BLaER1 (cell line): ENCODE data around the gene NT5C3A.
A peak's percentile ranks its signal among the peaks of the same experiment; 100 is the strongest.
"Not testable (repeated sequence)": the region's sequence is repeated elsewhere in the genome, so short reads cannot be mapped to it uniquely, and the experiment has no call there.

Experiments
- H3K27ac ChIP-seq: shearing (Covaris generic); formaldehyde crosslinking; 2 replicates; pipeline ENCODE4 v1.8.1; 2022
- H3K27me3 ChIP-seq: shearing (Covaris generic); formaldehyde crosslinking; 2 replicates; pipeline ENCODE4 v1.8.1; 2022
- H3K36me3 ChIP-seq: shearing (Covaris generic); formaldehyde crosslinking; 2 replicates; pipeline ENCODE4 v1.8.1; 2022
- H3K4me1 ChIP-seq: shearing (Covaris generic); formaldehyde crosslinking; 2 replicates; pipeline ENCODE4 v1.8.1; 2022
- H3K4me2 ChIP-seq: shearing (Covaris generic); formaldehyde crosslinking; 2 replicates; pipeline ENCODE4 v1.8.1; 2022
- H3K4me3 ChIP-seq: shearing (Covaris generic); formaldehyde crosslinking; 2 replicates; pipeline ENCODE4 v1.8.1; 2022
- H3K9ac ChIP-seq: shearing (Covaris generic); formaldehyde crosslinking; 2 replicates; pipeline ENCODE4 v1.8.1; 2022
- H3K9me3 ChIP-seq: shearing (Covaris generic); formaldehyde crosslinking; 2 replicates; pipeline ENCODE4 v1.8.1; 2022
- H4K20me1 ChIP-seq: shearing (Covaris generic); formaldehyde crosslinking; 2 replicates; pipeline ENCODE4 v1.8.1; 2022
- Cebpa-rat ChIP-seq: shearing (Covaris generic); IDR thresholded peaks from 2 replicates; pipeline ENCODE4 v1.8.1; 2022

Gene NT5C3A

DNA sequence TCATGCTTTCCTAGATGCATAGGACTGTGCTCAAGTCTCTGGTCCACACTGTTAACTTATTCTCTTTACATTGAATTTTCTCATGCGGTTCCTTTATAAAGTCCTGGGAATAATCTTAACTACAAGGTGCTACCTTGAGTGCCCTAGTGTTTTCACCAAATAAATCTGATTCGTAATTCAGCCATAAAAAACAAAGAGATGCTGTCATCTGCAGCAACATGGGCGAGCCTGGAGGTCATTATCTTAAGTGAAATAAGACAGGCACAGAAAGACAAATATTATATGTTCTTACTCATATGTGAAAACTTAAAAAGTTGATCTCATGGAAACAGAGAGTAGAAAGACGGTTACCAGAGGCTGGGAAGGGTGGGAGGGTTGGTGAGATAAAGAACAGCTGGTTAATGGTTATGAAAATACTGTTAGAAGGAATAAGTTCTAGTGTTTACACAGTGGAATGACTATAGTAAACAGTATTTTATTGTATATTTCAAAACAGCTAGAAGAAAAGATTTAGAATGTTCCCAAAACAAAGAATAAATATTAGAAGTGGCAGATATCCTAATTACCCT, 38.3 kb downstream of the NT5C3A start:
- no peak overlapping the region for H3K4me2 ChIP-seq
- peaks cover 75% of the 10 kb centered on the region for H3K36me3 ChIP-seq
- no peak overlapping the region for H3K4me3 ChIP-seq
- TF ChIP-seq Cebpa-rat: no peak
- H3K4me1 ChIP-seq: no peaks in the 10 kb centered on the region
- no peaks in the 10 kb centered on the region for H3K9me3 ChIP-seq
- H4K20me1 ChIP-seq: peaks cover 31% of the 10 kb centered on the region
- H3K27ac ChIP-seq: no peak overlapping the region
- H3K27me3 ChIP-seq: no peaks in the 10 kb centered on the region
- no peak overlapping the region for H3K9ac ChIP-seq

DNA sequence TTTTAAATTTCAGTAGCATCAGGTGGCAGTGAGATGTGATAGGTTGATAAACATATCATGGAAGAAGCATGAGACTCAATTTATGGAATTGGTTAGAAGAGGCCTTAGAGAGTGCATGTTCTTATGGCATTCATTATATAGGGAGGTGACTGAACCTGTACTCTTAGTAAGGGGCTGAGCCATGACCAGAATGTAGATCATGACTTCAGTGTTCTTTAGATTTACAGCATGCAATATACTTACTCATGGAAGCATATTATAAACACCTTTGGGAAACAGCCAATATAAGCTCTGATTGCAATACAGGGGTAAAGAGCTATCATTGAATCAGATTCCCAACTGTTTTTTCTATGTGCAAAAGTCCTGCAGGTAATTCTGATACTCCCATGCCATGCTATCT, 50.2 kb downstream of the NT5C3A start:
- Histone ChIP-seq H3K4me1 (no peaks in the 10 kb centered on the region), H3K9me3 (no peaks in the 10 kb centered on the region), H3K27ac (no peak overlapping the region), H3K4me3 (no peak overlapping the region), H4K20me1 (no peaks in the 10 kb centered on the region), H3K36me3 (peaks cover 69% of the 10 kb centered on the region), H3K9ac (no peak overlapping the region), H3K27me3 (no peaks in the 10 kb centered on the region), H3K4me2 (no peak overlapping the region)
- TF ChIP-seq Cebpa-rat: no peak

DNA sequence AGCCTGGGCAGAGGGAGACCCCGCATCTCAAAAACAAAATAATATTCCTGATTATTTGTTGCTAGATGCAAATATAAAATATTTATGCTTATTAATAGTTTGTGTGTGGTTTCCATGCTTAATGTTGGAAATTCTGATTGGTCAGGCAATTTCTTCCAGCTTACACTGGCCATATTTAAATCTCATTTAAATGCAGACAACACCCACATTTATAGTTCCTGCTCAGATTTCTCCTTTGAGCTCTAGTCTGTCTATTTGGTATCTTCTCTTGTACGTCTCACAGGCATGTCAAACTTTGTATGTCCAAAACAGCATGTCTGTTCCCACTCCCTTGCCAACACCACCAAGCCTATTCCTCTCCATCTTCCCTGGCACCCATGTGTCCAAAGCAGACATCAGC, 52.8 kb downstream of the NT5C3A start:
- H3K36me3 ChIP-seq: peaks cover 44% of the 10 kb centered on the region

DNA sequence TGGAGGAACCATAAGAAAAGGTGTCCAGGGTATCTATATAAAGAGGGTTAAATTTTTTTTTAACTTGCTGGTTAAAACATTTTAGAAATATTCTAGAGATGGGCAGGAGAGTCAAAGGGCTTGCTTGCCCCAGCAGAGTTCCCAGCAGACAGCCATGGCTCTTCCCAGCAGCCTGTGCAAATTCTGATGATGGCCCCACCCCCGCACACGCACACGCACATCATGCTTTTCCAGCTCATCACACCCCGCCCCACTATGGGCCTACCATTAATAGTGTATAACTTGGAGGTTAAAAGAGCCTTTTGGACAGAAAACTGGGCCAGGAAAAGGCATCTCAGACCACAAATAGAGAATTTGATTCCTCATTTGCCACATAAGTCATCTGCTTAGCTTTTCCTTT, 56.9 kb downstream of the NT5C3A start:
- not testable (repeated sequence) for H3K4me3 ChIP-seq, H3K9ac ChIP-seq, H3K4me2 ChIP-seq, H3K27ac ChIP-seq, H3K27me3 ChIP-seq, H3K9me3 ChIP-seq, H3K4me1 ChIP-seq, H3K36me3 ChIP-seq, H4K20me1 ChIP-seq

More for the DNA sequence above, 52.8 kb downstream of the NT5C3A start:
- no peak for TF ChIP-seq Cebpa-rat
- no peak overlapping the region for H3K27ac ChIP-seq
- H3K4me3 ChIP-seq: no peak overlapping the region
- H3K27me3 ChIP-seq: no peaks in the 10 kb centered on the region
- no peaks in the 10 kb centered on the region for H3K4me1 ChIP-seq
- H3K9me3 ChIP-seq: no peaks in the 10 kb centered on the region
- no peaks in the 10 kb centered on the region for H4K20me1 ChIP-seq
- H3K4me2 ChIP-seq: no peak overlapping the region
- no peak overlapping the region for H3K9ac ChIP-seq

DNA sequence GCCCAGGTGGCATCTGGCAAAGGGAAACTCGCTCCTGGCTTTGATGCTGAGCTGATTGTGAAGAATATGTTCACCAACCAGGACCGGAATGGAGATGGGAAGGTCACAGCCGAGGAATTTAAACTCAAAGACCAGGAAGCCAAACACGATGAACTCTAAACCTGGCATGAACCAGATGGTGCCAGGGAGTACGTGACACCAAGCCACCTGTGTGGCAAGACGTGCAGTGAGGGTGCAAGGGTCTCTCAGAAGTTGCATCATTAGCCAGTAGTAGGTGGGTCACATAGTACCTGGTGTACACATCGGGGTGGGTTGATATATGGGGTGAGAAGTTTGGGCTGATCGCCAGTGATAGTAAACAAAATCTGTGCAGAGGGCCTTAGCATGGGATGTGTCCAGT, 57.4 kb downstream of the NT5C3A start:
- H3K4me2 ChIP-seq, H3K4me3 ChIP-seq, H4K20me1 ChIP-seq, H3K9ac ChIP-seq, H3K27me3 ChIP-seq, H3K27ac ChIP-seq, H3K36me3 ChIP-seq, H3K9me3 ChIP-seq, H3K4me1 ChIP-seq: not testable (repeated sequence)

DNA sequence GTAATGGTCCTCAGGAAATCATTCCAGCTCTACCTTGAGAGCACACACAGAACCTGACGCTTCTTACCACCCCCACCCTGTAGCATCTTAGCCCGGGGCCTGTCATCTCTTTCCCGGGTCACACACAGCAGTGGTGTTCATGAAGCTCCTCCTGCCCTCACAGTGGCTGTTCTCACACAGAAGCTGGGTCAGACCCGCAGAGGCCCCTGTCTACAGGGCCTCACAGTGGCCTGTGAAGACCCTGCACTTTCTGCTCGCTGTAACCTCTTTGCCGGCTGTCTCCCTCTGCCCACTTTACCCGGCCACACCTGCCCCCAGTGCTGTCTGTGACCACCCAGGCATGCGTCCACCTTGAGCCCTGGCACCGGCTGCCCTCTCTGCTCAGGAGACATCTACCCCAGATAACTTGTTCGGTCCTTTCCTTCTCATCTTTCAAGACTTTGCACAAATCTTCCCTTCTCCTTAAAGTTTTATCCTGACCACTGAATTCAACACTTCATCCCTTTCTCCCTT, 58.4 kb downstream of the NT5C3A start:
- not testable (repeated sequence) for H3K9ac ChIP-seq, H3K4me2 ChIP-seq, H3K27me3 ChIP-seq, H3K36me3 ChIP-seq, H4K20me1 ChIP-seq, H3K4me3 ChIP-seq, H3K27ac ChIP-seq, H3K4me1 ChIP-seq, H3K9me3 ChIP-seq

DNA sequence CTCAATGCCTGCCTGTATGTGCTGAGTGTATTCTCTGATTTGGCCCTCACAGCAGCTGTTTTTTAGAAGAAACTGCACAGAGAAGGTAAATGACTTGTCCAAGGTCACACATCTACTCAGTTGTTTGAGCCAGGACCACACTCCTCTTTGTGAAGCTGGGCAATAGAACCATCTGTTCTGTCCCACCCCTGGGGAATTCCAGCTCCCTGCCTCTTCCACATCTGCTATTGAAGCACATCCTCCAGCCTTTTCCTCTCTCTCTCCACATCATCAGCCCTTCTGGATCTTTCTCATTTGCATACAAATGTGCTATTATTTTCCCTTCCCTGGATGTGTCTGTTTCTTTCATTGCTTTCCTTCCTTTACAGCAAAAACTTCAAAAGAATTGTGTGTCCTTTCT, 59.5 kb downstream of the NT5C3A start:
- H3K27me3 ChIP-seq, H3K4me2 ChIP-seq, H4K20me1 ChIP-seq, H3K9me3 ChIP-seq, H3K36me3 ChIP-seq, H3K27ac ChIP-seq, H3K4me1 ChIP-seq, H3K4me3 ChIP-seq, H3K9ac ChIP-seq: not testable (repeated sequence)

DNA sequence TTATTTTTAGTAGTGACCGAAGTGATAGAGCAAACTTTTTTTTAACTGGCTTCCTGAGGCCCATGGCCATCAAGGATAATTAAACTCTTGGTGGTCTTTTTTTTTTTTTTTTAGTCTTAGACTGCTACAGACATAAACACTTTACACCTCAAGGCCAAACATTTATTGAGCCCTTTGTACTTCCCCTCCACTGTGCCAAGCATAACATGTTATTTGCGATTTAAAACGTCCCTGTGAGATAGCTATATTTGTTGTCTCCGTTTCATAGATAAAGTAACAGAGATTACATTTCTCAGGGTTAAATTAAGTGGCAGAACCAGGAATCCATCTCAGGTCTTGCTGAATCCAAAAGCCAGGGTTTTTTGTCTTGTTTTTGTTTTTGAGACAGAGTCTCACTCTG, 63.2 kb downstream of the NT5C3A start:
- H3K27me3 ChIP-seq: peaks cover 13% of the 10 kb centered on the region
- H3K4me3 ChIP-seq, H3K9me3 ChIP-seq, H3K9ac ChIP-seq, H3K36me3 ChIP-seq, H3K4me2 ChIP-seq, H3K27ac ChIP-seq, H3K4me1 ChIP-seq, H4K20me1 ChIP-seq: not testable (repeated sequence)

DNA sequence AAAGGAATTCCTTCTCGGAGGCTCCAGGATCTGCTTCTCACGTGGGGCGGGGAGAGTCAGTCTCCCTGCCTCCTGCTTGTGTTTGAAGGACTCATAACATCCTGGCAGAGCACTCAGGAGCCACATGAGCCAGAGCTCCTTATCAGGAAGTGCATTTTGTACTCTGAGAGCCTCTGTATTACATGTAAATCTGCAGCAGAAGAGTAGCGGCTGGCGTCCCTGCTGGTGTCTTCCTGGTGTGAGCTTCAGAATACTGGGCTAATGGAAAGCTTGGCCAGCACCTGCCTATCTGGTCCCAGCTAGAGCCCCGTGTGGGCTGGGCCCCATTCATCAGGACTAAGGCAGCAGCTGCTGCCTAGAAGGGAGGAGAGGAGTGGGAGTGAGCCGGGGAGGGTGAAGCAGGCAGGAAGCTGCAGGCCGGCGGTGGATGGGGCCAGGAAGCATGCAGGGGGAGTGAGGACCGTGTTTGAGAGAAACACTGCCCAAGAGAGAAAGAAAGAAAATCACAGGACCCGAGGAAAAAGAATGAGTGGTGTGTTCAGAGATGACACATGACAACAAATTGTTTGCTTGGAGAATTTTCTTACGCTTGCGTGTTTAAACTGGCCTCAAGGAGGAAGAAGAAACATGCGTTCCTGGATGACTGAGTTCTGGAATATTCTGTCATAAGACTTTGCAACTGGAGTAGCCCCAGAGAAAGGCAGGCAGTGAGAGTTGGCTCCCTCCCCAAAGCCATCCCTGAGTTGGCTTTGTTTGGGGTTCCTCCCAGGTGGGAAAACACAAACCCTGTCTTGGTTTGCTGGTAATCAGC, 64.0 kb downstream of the NT5C3A start:
- not testable (repeated sequence) for H3K27ac ChIP-seq, H3K4me2 ChIP-seq, H3K4me1 ChIP-seq, H3K9ac ChIP-seq, H3K4me3 ChIP-seq, H4K20me1 ChIP-seq, H3K36me3 ChIP-seq, H3K9me3 ChIP-seq
- H3K27me3 ChIP-seq: peaks cover 13% of the 10 kb centered on the region

DNA sequence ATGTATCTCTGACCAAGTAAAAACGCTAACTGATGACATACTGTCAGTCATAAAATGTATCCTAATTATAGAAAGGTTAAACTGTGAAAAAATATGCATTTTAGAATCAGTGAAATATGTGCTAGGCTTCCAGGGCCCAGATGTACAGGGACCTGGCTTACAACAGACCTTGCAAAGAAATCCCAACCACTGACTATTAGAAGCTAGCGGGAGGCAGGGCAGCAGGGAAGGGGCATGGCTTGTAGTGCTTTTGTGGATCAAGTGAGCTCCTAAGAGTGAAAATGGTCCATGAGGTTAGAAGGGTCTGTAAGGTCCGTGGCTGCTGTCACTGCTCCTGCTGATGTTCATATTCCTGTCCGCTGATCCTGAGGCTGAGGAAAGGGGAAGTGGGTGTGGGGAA, 64.6 kb downstream of the NT5C3A start:
- H3K4me3 ChIP-seq: not testable (repeated sequence)

DNA sequence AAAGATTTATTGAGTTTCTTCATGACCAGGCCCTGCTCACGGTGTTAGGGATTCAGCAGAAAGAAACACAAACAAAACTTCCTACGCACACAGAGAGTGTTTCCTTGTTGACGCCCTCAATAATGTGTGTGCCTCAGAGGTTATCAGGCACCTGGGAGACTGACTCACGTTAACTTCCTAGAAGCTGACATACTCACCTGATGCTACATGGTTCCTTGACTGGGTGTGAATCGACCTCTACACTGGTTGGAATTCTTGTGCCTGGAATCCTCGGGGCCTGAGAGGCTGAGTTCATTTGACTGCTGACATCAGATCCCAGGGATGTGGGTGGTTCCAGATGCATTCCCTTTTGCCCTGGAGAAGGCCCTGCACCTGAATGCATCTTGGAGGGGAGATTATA, 69.8 kb downstream of the NT5C3A start:
- H3K4me2 ChIP-seq, H3K27ac ChIP-seq, H3K36me3 ChIP-seq, H4K20me1 ChIP-seq, H3K9ac ChIP-seq, H3K9me3 ChIP-seq, H3K4me3 ChIP-seq: not testable (repeated sequence)
- H3K4me1 ChIP-seq: peaks cover 26% of the 10 kb centered on the region
- peaks cover 37% of the 10 kb centered on the region for H3K27me3 ChIP-seq

More for the DNA sequence above, 64.6 kb downstream of the NT5C3A start:
- H3K4me1 ChIP-seq, H3K36me3 ChIP-seq, H3K27ac ChIP-seq, H3K9ac ChIP-seq, H3K4me2 ChIP-seq, H4K20me1 ChIP-seq, H3K9me3 ChIP-seq: not testable (repeated sequence)
- peaks cover 14% of the 10 kb centered on the region for H3K27me3 ChIP-seq

DNA sequence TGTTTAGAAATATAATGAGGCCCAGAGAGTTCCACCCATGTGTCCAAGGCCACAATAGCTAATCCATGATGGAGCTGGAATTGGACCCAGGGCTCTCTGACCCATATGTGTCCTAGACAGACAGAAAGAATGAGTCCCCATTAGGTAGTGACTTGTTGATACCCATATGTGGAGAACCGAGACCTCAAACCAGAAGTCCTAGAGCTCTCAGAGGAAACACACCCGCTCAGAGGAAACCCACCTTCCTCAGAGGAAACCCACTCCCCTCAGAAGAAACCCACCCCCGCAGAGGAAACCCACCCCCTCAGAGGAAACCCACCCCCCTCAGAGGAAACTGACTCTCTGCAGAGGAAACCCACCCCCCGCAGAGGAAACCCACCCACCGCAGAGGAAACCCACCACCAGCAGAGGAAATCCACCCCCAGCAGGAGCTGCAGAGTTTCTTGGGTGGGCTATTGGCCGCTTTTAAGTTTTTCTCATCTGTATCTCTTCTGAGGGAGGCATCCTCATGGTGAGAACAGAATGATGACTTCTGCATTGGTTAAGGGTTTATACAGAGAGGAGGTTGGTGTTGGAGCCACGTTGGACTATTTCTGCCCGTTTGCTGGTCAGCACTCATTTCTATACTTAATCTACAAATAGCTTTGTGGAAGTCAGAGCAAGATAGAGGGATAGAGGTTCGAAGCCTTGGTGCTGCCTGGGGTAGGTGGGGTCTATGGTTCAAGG, 70.4 kb downstream of the NT5C3A start:
- Histone ChIP-seq H3K4me2 (peak overlapping the region; percentile 55), H3K27me3 (peaks cover 39% of the 10 kb centered on the region), H3K4me1 (peaks cover 26% of the 10 kb centered on the region)
- H3K36me3 ChIP-seq, H3K4me3 ChIP-seq, H3K9me3 ChIP-seq, H4K20me1 ChIP-seq, H3K27ac ChIP-seq, H3K9ac ChIP-seq: not testable (repeated sequence)

DNA sequence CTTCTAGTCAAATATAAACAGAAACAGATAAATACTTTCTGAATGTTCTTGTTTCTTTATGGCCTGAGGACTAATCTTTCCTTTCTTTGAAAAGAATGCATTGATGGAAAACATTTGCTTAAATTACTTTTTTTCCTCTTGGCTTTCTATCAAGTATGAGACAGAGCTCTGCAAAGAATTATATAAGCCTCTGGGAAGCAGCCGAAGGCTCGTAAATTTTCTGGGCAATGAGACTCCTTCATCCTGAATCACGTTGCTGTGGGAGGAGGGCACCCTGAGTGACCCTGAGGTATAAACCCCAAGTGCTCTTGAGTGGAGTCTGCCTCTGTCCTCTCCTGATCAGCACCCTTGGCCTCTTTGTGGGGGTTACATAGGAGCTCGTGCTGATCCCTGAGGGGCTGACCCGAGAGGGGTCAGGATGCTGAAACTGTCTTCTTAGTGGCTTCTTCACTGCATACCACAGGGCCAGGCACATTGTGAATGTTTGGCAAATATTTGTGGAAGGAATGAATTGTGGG, 71.4 kb downstream of the NT5C3A start:
- not testable (repeated sequence) for H3K9ac ChIP-seq, H3K4me3 ChIP-seq, H4K20me1 ChIP-seq, H3K36me3 ChIP-seq, H3K9me3 ChIP-seq, H3K27ac ChIP-seq
- peaks cover 26% of the 10 kb centered on the region for H3K4me1 ChIP-seq
- H3K27me3 ChIP-seq: peaks cover 37% of the 10 kb centered on the region
- peak overlapping the region; percentile 55 for H3K4me2 ChIP-seq

DNA sequence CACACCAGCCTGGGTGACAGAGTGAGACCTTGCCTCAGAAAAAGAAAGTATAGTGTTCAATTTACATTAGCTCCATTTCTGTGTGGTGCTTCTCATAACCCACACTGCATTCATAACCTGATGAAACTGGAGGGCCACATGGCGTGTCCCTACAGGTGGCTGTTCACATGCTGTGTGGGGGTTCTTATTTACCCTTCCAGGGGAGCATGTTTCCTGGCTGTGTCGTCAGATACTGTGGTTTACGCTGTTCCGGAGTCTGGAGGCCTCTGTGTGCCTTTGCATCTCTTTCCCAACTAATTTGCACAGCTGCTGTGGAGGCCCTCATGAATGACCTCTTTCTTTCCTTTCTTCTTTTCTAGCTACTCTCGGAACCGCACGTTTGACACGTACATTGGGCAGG, 74.4 kb downstream of the NT5C3A start:
- not testable (repeated sequence) for H3K4me3 ChIP-seq, H3K9ac ChIP-seq, H4K20me1 ChIP-seq

More for the DNA sequence above, 74.4 kb downstream of the NT5C3A start:
- not testable (repeated sequence) for H3K27ac ChIP-seq, H3K9me3 ChIP-seq, H3K36me3 ChIP-seq
- Histone ChIP-seq H3K4me2 (peak overlapping the region; percentile 32), H3K27me3 (peaks cover 33% of the 10 kb centered on the region), H3K4me1 (peaks cover 26% of the 10 kb centered on the region)
